Endothelial cell (in vitro differentiated cells): ENCODE data around the gene CPA2. TPM values are rescaled to one million over a fixed set of nuclear protein-coding genes. Genes with fewer than 3 reads are reported as not detected.

Source experiments
- DNase-seq: peaks from one replicate; pipeline ENCODE4 v3.0.0; 2021; ENCODE audit warnings: low spot score
- H3K27ac Mint-ChIP-seq: one replicate; pipeline ENCODE4 v1.8.0; 2021; ENCODE audit warnings: mixed read lengths, inconsistent platforms; ENCODE audit not compliant: unreplicated experiment
- H3K27me3 Mint-ChIP-seq: one replicate; pipeline ENCODE4 v1.8.0; 2021; ENCODE audit warnings: mild to moderate bottlenecking, moderate library complexity, mixed read lengths, inconsistent platforms; ENCODE audit not compliant: unreplicated experiment
- H3K36me3 Mint-ChIP-seq: one replicate; pipeline ENCODE4 v1.8.0; 2021; ENCODE audit warnings: mild to moderate bottlenecking, low read depth, mixed read lengths, inconsistent platforms; ENCODE audit not compliant: unreplicated experiment
- H3K4me1 Mint-ChIP-seq: one replicate; pipeline ENCODE4 v1.8.0; 2021; ENCODE audit warnings: mild to moderate bottlenecking, mixed read lengths, inconsistent platforms; ENCODE audit not compliant: unreplicated experiment
- H3K4me3 Mint-ChIP-seq: one replicate; pipeline ENCODE4 v1.8.0; 2021; ENCODE audit warnings: mild to moderate bottlenecking, mixed read lengths, inconsistent platforms; ENCODE audit not compliant: unreplicated experiment
- H3K9me3 Mint-ChIP-seq: one replicate; pipeline ENCODE4 v1.8.0; 2021; ENCODE audit warnings: mixed read lengths, inconsistent platforms; ENCODE audit not compliant: unreplicated experiment
- total RNA-seq: library from RNA; stranded (reverse); fragmentation: NEBNext Ultra II Directional; extraction: Animal tissue kit (Norgen Biotek cat#: 25700); gene quantifications from one replicate; pipeline ENCODE4 v1.2.1, GENCODE V29; 2021; ENCODE audit not compliant: unreplicated experiment
- TF ChIP-seq, protein P1 (sequence below): fragments of 200-600 bp; sonication (generic); IDR thresholded peaks from one replicate; pipeline ENCODE4 v1.5.0; 2021; ENCODE audit warnings: antibody characterized with exemption; ENCODE audit not compliant: unreplicated experiment

The CPA2 gene
- total RNA-seq, 1 donor from 2014 or later: not detected

DNA sequence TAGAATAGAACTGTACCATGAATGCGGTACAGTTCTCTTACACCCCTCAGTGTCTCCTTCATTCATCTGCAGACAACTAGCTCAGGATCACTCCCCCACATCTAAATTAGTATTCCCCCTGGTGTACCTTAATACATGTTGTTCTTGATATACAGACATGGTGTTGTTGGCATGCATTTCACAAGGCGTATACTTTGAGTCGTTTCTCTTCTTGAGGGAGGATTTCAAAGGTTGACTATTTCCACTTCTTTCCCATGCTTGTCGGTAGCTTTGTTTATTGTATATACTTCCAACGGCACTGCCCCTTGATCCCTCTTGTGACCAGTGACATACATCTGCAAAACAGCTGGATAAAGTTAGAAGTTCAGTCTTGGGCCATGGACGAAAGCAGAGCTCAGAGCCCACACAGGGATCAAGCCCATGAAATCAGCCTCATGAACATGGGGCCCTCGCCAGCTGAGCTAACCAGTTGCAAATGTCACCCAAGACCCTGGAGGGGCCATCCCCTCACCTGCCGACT, 34.9 kb downstream of the CPA2 start:
- Mint-ChIP-seq H3K27me3 (peaks cover 1% of the 10 kb centered on the region), H3K36me3 (no peaks in the 10 kb centered on the region), H3K27ac (no peak overlapping the region), H3K4me3 (no peak overlapping the region), H3K4me1 (no peaks in the 10 kb centered on the region), H3K9me3 (no peaks in the 10 kb centered on the region)
- TF ChIP-seq, protein P1, sequence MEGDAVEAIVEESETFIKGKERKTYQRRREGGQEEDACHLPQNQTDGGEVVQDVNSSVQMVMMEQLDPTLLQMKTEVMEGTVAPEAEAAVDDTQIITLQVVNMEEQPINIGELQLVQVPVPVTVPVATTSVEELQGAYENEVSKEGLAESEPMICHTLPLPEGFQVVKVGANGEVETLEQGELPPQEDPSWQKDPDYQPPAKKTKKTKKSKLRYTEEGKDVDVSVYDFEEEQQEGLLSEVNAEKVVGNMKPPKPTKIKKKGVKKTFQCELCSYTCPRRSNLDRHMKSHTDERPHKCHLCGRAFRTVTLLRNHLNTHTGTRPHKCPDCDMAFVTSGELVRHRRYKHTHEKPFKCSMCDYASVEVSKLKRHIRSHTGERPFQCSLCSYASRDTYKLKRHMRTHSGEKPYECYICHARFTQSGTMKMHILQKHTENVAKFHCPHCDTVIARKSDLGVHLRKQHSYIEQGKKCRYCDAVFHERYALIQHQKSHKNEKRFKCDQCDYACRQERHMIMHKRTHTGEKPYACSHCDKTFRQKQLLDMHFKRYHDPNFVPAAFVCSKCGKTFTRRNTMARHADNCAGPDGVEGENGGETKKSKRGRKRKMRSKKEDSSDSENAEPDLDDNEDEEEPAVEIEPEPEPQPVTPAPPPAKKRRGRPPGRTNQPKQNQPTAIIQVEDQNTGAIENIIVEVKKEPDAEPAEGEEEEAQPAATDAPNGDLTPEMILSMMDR: no peak
- no peak for DNase-seq

DNA sequence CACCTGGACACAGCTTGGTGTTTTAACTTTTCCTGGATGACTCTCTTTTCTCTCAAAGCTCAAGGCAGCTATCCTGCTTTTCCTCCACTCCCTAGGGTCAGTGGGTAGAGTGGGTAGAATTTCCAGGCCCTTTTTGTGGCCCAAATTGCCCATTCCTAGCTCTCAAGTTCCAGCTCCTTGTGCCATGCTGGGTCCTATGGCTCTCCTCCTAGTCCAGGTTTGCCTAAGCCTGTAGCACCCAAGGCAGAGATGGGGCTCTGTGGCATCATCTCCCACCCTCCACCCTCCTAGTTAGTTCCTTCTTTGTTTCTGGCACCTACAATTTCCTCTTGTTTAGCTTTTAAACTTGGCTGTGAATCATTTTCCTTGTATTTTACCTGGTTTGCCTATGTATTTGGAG, 36.0 kb downstream of the CPA2 start:
- Mint-ChIP-seq H3K9me3 (no peaks in the 10 kb centered on the region), H3K27ac (no peak overlapping the region), H3K27me3 (peaks cover 1% of the 10 kb centered on the region), H3K4me1 (no peaks in the 10 kb centered on the region), H3K4me3 (no peak overlapping the region), H3K36me3 (no peaks in the 10 kb centered on the region)
- no peak for DNase-seq
- TF ChIP-seq, protein P1: no peak

DNA sequence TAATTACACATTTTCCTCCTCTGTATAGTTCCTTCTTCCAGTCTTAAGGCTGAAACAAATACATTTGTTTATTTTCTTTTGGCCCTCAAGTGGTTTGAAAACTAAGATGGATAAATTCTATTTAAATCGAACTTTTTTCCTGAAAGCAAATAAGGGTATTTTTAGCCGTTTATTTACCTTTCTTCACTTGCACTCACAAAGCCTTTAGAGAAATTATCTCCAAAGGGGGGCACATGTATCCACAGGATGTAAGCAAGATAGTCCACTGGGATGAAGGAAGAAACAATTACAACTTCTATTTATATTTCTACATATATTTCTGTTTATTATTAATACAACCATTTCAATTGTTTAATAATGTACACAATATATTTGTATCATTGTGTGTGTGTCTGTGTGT, 36.5 kb downstream of the CPA2 start:
- no peak for DNase-seq
- Mint-ChIP-seq H3K27ac (no peak overlapping the region), H3K4me1 (no peaks in the 10 kb centered on the region), H3K4me3 (no peak overlapping the region), H3K27me3 (peaks cover 1% of the 10 kb centered on the region), H3K9me3 (no peaks in the 10 kb centered on the region), H3K36me3 (no peaks in the 10 kb centered on the region)
- TF ChIP-seq, protein P1: no peak

DNA sequence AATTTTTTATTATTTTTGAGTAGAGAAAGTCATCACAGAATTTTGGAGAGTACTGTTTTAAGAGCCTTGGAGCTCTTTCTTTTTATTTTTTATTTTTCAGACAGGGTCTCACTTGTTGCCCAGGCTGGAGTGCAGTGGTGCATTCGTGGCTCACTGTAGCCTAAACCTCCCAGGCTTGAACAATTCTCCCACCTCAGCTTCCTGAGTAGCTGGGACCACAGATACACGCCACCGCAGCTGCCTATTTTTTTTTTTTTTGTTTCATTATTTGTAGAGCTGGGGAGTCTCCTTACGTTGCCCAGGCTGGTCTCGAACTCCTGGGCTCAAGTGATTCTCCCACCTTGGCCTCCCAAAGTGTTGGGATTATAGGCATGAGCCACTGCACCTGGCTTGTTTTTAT, 36.9 kb downstream of the CPA2 start:
- Mint-ChIP-seq H3K27ac (no peak overlapping the region), H3K4me1 (no peaks in the 10 kb centered on the region), H3K36me3 (no peaks in the 10 kb centered on the region), H3K4me3 (no peak overlapping the region), H3K27me3 (peaks cover 1% of the 10 kb centered on the region), H3K9me3 (no peaks in the 10 kb centered on the region)
- TF ChIP-seq, protein P1: no peak
- DNase-seq: no peak

DNA sequence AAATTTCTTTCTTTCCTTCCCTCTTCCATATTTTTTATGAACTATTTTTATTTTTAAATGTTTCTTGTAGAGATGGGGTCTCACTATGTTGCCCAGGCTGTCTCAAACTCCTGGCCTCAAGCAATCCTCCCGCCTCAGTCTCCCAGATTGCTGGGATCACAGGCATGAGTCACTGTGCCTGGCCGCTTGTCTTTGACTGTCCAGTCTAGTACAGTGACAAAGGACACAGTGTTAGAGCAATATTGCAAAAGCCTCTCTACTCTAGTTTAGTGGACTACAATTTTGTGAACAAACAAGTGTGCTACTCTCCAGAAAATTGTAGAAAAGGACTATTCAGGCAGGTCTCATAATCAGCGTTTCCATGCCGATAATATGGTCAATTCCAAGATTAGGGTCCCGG, 37.3 kb downstream of the CPA2 start:
- no peaks in the 10 kb centered on the region for H3K36me3 Mint-ChIP-seq
- H3K9me3 Mint-ChIP-seq: no peaks in the 10 kb centered on the region
- no peak overlapping the region for H3K4me3 Mint-ChIP-seq
- H3K27me3 Mint-ChIP-seq: peaks cover 1% of the 10 kb centered on the region
- TF ChIP-seq, protein P1: no peak
- H3K4me1 Mint-ChIP-seq: no peaks in the 10 kb centered on the region
- H3K27ac Mint-ChIP-seq: no peak overlapping the region
- no peak for DNase-seq
